MV-4-11 (cell line): ENCODE data around the gene PIAS2.
"Not testable (repeated sequence)": the region's sequence is repeated elsewhere in the genome, so short reads cannot be mapped to it uniquely, and the experiment has no call there.

ENCODE experiments used
- DNase-seq: peaks from one replicate; lab custom pipeline; 2025; lab: John Stamatoyannopoulos, UW

The PIAS2 gene

DNA sequence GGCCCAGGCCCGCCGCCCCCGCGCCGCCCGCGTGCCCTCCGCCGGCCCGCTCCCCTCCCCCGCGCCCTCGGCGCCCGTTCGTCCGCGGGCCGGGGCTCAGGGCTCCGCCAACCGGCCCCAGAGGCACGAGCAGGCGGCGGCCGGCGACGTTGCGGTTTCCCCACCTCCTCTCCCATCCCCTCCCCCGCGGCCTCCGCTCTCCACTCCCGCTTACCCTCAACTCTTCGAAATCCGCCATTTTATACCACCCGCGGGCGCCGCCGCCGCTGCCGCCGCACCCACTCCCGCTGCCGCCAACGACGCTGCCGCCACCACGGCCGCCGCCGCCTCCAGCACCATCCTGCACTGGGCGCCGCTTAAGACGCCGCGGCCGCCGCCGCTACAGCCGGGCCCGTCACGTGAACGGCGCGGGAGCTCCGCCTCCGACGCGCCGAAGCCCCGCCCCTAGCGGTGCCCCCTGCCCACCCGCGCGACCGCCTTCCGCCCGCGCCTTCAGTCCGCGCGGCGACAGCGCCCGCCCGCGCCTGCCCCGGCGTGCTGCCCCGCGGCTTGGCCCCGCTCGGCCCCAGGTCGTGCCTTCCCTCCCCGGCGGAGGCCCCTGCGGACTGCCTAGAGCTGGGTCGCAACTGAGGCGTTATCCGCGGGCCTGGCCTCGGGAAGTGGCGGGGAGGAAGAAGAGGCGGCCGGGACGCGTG is at the start of gene PIAS2, which contains the start of gene KATNAL2:
TSS of gene PIAS2 (minus strand) at position 400 of the 695 bp plus-strand sequence. CDS start at position 238, 162 bp downstream.
TSS of gene KATNAL2 (plus strand) at position 495 of the 695 bp plus-strand sequence. CDS start 29,271 bp downstream, outside the sequence.
- peak; percentile 67 for DNase-seq

DNA sequence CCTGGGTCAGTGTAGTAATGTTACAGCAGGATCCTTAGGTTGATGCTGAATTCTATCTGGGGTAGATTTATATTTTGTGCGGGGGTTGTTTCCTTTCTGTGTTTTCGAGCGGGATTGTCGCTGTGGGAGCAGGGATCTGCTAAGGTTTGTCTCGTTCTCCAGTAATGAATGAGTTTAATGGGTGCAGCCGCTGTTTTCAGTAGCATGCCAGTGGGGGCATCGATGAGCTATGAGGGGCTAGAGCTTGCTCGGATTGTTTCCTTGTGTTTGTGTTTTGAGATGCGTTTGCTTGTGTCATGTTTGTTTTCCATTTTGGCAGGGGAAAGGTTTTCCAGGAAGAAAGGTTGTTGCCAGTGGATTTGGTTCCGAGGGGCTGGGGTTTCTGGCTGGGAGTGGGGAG is 49.0 kb upstream of the PIAS2 start:
- DNase-seq: not testable (repeated sequence)

- DNase-seq: not testable (repeated sequence)
Measured at GRCh38 chr18:46964579-46965293, 47.4 kb upstream of the PIAS2 start.

DNA sequence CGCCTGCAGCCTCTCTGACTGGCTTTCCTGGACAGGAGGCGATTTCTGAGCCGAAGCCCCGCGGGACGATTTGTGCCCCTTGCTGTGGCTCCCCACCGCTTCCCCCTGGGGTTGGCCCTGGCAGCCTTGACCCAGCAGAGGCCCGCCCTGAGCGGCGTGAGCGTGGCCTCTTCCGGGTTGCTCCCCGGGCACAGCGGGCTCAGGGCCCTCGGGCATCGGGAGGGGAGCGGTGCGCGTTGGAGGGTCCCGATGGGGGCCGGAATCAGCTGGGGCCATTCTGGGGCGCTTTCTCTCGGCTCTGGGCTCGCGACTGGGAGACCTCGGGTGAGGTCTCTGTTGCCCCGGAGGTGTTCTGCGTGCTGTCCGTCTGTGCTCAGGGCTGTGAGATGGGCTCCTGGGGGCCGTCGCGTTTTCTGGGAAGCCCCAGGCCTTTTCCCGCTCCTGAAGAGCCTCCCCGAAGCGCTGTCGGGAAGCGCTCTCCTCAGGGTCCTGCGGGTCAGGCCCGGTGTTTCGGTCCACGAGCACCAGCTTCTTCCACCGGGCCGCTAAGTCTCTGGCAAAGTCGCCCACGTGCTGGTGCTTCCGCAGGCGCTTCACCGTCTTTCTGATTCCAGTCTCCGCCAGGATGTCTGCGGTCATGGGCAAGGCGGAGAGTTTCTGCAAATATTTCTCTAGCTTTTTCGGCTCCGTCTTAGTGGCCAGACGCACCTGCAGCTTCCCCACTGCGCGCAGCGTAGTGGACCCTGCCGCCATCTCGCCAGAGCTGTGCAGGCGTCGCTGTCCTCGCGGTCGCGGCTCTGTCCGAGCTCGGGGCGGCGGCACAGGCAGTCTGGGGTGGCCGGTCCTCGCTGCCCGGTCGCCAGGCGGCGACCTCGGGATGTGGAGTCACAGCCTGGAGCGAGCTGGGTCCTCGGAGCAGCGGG is 46.6 kb upstream of the PIAS2 start:
- DNase-seq: not testable (repeated sequence)

DNA sequence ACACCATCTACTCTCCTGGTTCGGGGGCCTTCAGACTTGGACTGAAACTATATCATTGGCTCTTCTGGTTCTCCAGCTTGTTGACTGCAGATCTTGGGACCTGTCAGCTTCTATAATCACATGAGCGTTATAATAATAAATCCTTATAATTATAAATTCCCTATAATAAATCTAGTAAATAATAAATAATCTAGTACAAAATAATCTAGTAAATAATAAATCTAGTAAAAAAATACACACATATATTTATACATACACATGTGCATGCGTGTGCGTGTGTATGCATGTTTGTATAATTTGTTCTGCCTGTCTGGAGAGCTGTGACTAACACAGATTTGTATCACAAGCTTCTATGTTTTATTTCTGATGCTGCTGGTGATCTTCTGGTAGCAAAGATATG is 40.9 kb upstream of the PIAS2 start:
- no peak for DNase-seq

GRCh38 chr18:46953195-46953594 is 35.9 kb upstream of the PIAS2 start:
- no peak for DNase-seq

DNA sequence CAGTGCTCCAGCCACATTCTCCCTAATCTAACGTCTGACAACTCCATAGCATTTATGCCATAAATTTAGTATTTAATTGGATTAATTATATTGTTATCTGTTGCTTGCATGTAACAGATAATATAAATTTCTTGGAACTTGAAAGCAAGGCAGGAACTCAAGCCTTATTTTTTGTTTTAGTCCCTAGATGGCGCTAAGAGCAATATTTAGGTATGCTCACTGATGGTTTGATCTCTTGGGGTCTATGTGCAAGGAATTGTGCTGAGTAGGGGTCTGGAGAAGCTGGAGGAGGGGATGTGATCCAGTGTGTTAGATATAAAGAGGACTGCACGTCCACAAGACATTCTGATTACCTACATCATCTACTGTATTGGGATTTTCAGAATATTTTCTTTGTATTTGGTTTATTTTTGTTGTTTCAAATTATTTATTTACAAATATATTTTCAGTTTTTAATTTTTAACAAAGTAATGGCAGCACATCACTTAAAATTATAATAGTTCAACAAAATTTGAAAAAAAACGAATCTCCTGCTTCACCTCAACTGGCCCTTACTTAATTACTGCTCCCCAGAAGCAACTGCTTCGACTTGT is 32.9 kb upstream of the PIAS2 start:
- no peak for DNase-seq

- DNase-seq: peak; percentile 57
Measured at GRCh38 chr18:46946656-46947282, 29.5 kb upstream of the PIAS2 start.

DNA sequence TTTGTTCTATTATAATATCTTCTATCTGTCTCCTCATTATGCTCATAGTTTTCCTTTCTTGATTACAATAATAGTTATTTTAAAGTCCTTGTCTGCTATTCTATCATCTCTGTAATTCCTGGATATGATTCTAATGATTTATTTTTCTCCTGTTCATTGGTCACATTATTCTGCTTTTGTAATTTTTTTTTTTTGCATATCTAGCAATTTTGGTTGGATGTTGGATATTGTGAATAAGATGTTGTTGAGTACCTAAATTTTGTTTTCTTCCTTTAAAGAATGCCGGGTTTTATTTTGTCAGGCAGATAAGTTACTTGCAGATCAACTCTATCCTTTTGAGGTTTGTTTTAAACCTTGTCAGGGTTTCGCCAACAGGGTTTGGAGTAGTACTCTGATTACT is 25.3 kb upstream of the PIAS2 start:
- no peak for DNase-seq

DNA sequence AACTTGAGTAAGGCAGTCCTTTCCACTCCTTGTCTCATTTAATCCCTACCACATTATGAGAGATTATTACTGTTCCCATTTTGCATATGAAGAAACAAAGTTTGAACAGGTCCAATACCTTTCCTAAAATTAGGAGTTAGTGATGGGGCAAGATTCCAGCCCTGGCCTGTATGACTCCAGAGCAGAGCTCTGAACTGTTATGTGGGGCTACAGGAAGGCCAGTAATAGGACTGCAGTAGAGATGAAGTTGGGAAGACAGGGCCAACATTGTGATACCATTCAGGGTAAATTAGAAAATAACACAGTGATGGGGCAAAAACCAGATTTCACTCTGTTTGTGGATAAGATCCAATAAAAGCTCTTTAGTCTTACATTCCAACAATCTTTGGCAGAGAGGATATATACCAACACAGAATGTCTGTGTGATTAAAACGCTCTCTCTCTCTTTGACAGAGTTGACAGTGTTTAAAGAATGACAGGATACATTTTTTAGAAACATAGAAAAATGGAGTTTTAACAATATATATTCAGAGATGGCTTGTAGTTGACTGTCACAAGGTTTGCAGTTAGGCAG is 22.8 kb upstream of the PIAS2 start:
- no peak for DNase-seq

- DNase-seq: peak; percentile 57
Measured at GRCh38 chr18:46939337-46939963, 22.1 kb upstream of the PIAS2 start.

DNA sequence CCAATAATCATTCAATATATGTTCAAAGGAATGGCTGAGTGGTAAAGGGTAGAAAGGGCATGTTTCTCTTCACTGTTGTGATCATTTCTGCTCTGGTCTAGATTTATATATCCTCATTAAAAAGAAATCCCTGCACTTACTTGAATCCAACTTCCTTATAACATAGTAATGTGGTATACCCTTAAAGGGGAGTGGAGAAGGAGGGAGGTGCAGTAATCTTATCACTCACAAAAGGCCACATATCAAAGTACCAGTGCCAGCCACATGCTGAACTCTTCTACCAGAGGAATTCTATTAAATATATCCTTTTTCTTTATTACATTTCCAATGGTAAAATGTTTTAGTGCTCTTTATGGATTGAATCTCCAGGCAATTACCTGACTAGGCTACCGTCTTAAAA is 3.3 kb upstream of the PIAS2 start:
- no peak for DNase-seq

DNA sequence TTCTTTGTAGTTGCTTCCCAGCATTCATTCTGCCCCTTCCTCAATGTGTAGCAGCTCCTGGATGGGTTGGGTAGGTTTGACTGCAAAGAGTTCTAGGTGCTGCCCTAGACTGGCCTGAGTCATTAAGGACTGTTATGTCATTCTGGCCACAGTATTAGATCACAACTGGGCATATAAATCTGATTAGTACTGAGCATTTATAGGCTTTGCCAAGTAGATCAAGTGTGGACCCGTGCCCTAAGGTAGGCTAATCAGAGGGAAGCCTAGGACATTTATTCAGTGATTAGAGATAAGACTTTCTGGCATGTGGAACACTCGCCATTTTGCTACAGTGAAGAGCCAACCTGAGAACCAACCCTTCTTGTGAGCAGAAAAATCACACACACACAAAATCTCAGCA is 2.8 kb upstream of the PIAS2 start:
- no peak for DNase-seq

GRCh38 chr18:46917803-46918600 is 695 bp upstream of the PIAS2 start:
- DNase-seq: no peak

- peak; percentile 10 for DNase-seq
Measured at GRCh38 chr18:46916551-46917107, 678 bp downstream of the PIAS2 start.

DNA sequence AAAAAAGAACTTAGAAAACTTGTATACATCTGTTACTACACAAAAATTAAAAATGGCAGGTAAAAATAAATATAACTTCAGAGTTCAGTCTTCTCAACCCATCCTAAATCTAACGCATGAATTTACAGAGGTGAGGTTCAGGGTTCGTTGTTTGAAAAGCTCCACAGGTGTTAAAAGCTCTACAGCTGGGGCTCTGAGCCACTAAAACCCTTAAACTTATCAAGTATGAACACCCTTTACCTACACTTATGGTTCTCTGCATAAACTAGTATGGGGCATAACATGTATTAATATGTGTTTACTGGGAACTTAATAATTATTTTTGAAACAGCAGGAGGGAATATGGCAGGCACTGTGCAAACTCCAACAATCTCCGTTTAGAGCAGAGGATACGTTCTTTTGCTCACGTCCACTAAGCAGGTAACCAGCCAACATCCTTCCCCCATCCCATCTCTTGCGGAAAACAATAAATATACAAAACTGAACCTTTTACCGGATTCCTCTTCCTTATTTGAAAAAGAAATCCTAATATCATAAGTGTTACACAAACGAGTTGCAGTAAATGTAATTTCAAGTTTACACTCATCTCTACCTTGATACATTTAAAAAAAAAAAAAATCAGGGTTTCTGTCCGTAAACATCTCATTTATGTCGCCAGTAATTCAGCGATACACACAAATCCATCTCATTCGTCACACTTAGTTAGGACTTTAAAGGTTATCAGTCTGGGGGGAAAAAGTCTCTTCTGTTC is 1.3 kb downstream of the PIAS2 start:
- no peak for DNase-seq

DNA sequence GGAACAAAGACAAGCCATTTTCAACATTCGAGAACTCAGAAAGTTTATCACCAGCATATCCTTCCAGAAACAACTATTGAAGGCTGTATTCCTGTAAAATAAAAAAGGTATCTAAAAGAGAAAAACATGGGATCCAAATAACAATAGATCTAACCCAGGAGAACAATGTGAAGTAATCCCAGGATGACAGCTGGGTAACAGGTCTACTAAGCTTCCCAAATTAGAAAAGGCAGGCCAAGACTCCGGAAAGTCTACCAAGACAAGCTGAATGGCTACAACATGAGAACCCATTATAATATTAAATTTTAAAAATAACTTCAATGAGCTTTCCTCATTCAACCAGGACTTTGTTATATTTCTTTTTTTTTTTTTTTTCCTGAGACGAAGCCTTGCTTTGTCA is 6.5 kb downstream of the PIAS2 start:
- DNase-seq: no peak

- no peak for DNase-seq
Measured at GRCh38 chr18:46909497-46909896, 7.8 kb downstream of the PIAS2 start.

DNA sequence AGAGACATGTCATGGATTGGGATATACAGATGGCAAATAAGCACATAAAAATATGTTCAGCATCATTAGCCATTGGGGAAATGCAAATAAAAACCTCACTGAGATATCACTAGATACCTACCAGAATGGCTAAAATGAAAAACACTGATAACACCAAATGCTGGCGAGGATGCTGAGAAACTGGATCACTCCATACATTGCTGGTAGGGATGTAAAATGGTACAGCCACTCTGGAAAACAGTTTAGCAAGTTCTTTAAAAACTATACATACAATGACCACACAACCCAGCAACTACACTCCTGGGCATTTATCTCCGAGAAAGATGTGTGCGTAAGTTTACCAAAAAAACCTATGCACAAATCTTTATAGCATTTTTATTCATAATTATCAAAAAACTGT is 13.9 kb downstream of the PIAS2 start:
- DNase-seq: no peak
